Measurements from ENCODE around the gene DIP2A. TPM values are rescaled to one million over a fixed set of nuclear protein-coding genes. Genes with fewer than 3 reads are reported as not detected.

DIP2A gene
- total RNA-seq, 5 donors from 2014 or later (not counting 1 experiment from before 2014, with no cell fraction given): 113 to 132 (median 128) TPM

DNA sequence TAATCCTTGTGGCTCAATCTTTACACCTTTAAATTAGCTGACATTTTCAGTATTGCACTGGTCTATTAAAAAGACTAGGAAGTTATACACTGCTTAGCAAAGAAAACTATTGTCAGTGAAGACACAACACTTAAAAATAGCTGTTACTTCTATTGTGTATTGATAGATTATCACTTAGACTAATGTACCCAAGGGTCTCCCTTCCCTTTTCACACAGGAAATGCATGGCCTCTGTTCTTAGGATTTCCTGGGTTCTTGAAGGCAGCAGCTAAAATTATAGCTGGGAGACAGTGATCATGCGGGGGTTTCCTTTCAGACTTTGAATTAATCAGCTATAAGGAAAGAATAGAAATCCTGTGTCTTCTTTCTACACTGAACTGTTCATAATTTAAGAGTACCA is 12.8 kb downstream of the DIP2A start:
- DNase-seq (no peak), ATAC-seq (replicated peaks in 1 of 4) (no peak)
- Histone ChIP-seq H3K4me3 (ENCODE audit: control insufficient read depth in 1 of 2, extremely low read depth in 1 of 2, low read length in 1 of 2) (no peak overlapping the region), H3K27me3 (replicated peaks in 1 of 2; ENCODE audit: control insufficient read depth in 2 of 2, extremely low read depth in 1 of 2, insufficient read depth in 2 of 2, low read length in 1 of 2) (no peaks in the 10 kb centered on the region), H3K27ac (ENCODE audit: low read length) (no peak overlapping the region), H3K9me3 (no peaks in the 10 kb centered on the region), H3K36me3 (ENCODE audit: control insufficient read depth in 2 of 2, extremely low read depth in 1 of 2, insufficient read depth in 1 of 2, low read length in 1 of 2) (peaks cover 0 to 9% of the 10 kb centered on the region in 2 donors), H3K4me1 (ENCODE audit: control insufficient read depth in 1 of 2, extremely low read depth in 1 of 2, insufficient read depth in 2 of 2, low read length in 2 of 2) (peaks cover 9 to 17% of the 10 kb centered on the region in 2 experiments)
- H3K27me3 Mint-ChIP-seq: no peaks in the 10 kb centered on the region
- CTCF ChIA-PET: interaction anchor here in 1 of 2 donors (0.6 to 0.9 kb wide), 2 partner anchors 11 to 147 kb away, joined by 3 to 4 read pairs; no protein-coding TSS in a partner anchor
- peaks cover 22% of the 10 kb centered on the region for H3K36me3 Mint-ChIP-seq
- no CpG with 5 or more reads among the region's 1 CpG for WGBS (ENCODE audit: insufficient coverage)
- H3K27ac Mint-ChIP-seq: peak overlapping the region in 1 of 2 donors; percentile 32
- no peaks in the 10 kb centered on the region for H3K9me3 Mint-ChIP-seq
- H3K4me1 Mint-ChIP-seq: peaks cover 55 to 66% (median 57%) of the 10 kb centered on the region in 3 donors
- H3K4me3 Mint-ChIP-seq: peak overlapping the region in 1 of 3 donors; percentile 33
- POLR2A ChIA-PET: interaction anchor here (0.6 to 1.0 kb wide), 4 partner anchors 9 to 352 kb away, joined by 3 read pairs; no protein-coding TSS in a partner anchor

DNA sequence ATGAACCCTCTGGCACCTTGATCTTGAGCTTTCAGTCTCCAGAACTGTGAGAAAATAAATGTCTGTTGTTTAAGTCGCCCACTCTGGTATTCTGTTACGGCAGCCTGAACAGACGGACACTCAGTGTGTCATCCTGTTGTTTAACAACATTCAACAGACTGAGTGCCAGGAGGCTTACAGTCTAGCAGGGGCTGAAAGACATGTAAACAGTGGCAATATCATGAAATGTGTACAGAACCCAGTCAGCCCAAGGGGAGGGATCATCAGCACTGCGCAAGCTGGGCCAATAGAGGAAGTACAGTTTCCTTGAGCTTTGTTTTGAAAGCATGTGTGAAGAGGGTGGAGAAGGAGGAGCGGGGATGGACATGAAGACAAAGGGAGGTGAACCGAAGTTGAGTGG is 13.6 kb downstream of the DIP2A start:
- no peaks in the 10 kb centered on the region for H3K27me3 Mint-ChIP-seq
- ATAC-seq (replicated peaks in 1 of 4) (peak in 3 of 4 experiments; percentile 13 to 44 (median 44)), DNase-seq (peak in 2 of 35 experiments; percentile 1 to 11)
- peak overlapping the region in 1 of 2 donors; percentile 56 for H3K27ac Mint-ChIP-seq
- H3K4me3 ChIP-seq (ENCODE audit: control insufficient read depth in 1 of 2, extremely low read depth in 1 of 2, low read length in 1 of 2): no peak overlapping the region
- H3K9me3 Mint-ChIP-seq: no peaks in the 10 kb centered on the region
- ChIA-PET CTCF (interaction anchor here (0.6 kb wide), 2 partner anchors 147 to 173 kb away, joined by 4 to 5 read pairs; no protein-coding TSS in a partner anchor), POLR2A (interaction anchor here in 1 of 2 donors (1.0 kb wide), 1 partner anchor 10 kb away, joined by 3 read pairs; no protein-coding TSS in a partner anchor)
- peaks cover 9 to 17% of the 10 kb centered on the region in 2 experiments for H3K4me1 ChIP-seq (ENCODE audit: control insufficient read depth in 1 of 2, extremely low read depth in 1 of 2, insufficient read depth in 2 of 2, low read length in 2 of 2)
- H3K4me1 Mint-ChIP-seq: peaks cover 56 to 73% (median 59%) of the 10 kb centered on the region in 3 donors
- no peaks in the 10 kb centered on the region for H3K9me3 ChIP-seq
- peaks cover 26% of the 10 kb centered on the region for H3K36me3 Mint-ChIP-seq
- 96% methylated on average over 4 of the region's 6 CpGs for WGBS (ENCODE audit: insufficient coverage)
- H3K4me3 Mint-ChIP-seq: no peak overlapping the region
- H3K36me3 ChIP-seq (ENCODE audit: control insufficient read depth in 2 of 2, extremely low read depth in 1 of 2, insufficient read depth in 1 of 2, low read length in 1 of 2): peaks cover 4 to 7% of the 10 kb centered on the region in 2 donors
- no peak overlapping the region for H3K27ac ChIP-seq (ENCODE audit: low read length)
- no peaks in the 10 kb centered on the region for H3K27me3 ChIP-seq (replicated peaks in 1 of 2; ENCODE audit: control insufficient read depth in 2 of 2, extremely low read depth in 1 of 2, insufficient read depth in 2 of 2, low read length in 1 of 2)

DNA sequence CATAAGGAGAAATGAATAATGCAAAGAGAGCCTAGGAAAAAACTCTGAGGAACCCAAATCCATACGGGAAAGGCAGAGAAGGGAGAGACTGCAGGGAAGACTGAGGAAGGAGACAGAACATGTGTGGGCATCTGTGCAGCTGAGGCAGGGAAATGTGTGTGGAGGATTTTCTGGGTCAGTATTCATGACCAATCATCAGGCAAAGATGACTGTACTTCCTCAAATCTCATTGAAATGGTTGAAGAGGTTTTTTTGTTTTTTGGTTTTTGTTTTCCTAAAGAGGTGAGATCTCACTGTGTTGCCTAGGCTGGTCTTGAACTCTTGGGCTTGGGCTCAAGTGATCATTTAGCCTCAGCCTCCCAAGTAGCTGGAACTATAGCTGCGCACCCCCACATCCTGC is 15.7 kb downstream of the DIP2A start:
- no peak overlapping the region for H3K27ac ChIP-seq (ENCODE audit: low read length)
- no peak overlapping the region for H3K4me3 Mint-ChIP-seq
- no peaks in the 10 kb centered on the region for H3K9me3 ChIP-seq
- H3K27me3 ChIP-seq (replicated peaks in 1 of 2; ENCODE audit: control insufficient read depth in 2 of 2, extremely low read depth in 1 of 2, insufficient read depth in 2 of 2, low read length in 1 of 2): no peaks in the 10 kb centered on the region
- peaks cover 28% of the 10 kb centered on the region for H3K36me3 Mint-ChIP-seq
- H3K4me1 Mint-ChIP-seq: peaks cover 55 to 65% (median 57%) of the 10 kb centered on the region in 3 donors
- no peaks in the 10 kb centered on the region for H3K27me3 Mint-ChIP-seq
- ATAC-seq (replicated peaks in 1 of 4) (no peak), DNase-seq (no peak)
- H3K36me3 ChIP-seq (ENCODE audit: control insufficient read depth in 2 of 2, extremely low read depth in 1 of 2, insufficient read depth in 1 of 2, low read length in 1 of 2): peaks cover 4% of the 10 kb centered on the region in 2 donors
- H3K9me3 Mint-ChIP-seq: no peaks in the 10 kb centered on the region
- 92% methylated on average over 2 of the region's 2 CpGs for WGBS (ENCODE audit: insufficient coverage)
- ChIA-PET CTCF (no interaction called here), POLR2A (interaction anchor here in 1 of 2 donors (0.8 kb wide), 1 partner anchor 980 kb away, joined by 3 read pairs; no protein-coding TSS in a partner anchor)
- H3K27ac Mint-ChIP-seq: peak overlapping the region in 1 of 2 donors; percentile 65
- H3K4me1 ChIP-seq (ENCODE audit: control insufficient read depth in 1 of 2, extremely low read depth in 1 of 2, insufficient read depth in 2 of 2, low read length in 2 of 2): peaks cover 9 to 17% of the 10 kb centered on the region in 2 experiments
- H3K4me3 ChIP-seq (ENCODE audit: control insufficient read depth in 1 of 2, extremely low read depth in 1 of 2, low read length in 1 of 2): no peak overlapping the region

DNA sequence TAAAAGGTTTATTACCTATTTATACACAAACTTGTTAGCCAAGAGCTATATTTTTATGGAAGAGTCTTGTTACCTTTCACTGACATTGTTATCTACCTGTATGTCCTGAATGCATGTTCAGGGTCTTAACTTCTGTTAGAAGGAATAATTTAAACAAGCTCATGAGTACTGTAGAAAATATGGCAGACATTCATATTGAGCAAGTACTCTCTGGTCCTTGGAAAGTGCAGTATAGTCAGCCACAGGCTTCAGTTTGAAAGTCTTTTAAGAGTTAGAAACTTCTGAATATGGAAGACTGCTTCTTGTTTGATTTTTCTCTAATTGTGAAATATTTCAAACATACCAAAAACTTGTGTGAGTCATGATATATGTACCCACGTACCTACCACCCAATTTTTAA is 16.6 kb downstream of the DIP2A start:
- Histone ChIP-seq H3K27me3 (replicated peaks in 1 of 2; ENCODE audit: control insufficient read depth in 2 of 2, extremely low read depth in 1 of 2, insufficient read depth in 2 of 2, low read length in 1 of 2) (no peaks in the 10 kb centered on the region), H3K27ac (ENCODE audit: low read length) (no peak overlapping the region), H3K36me3 (ENCODE audit: control insufficient read depth in 2 of 2, extremely low read depth in 1 of 2, insufficient read depth in 1 of 2, low read length in 1 of 2) (peaks cover 4 to 7% of the 10 kb centered on the region in 2 donors), H3K9me3 (no peaks in the 10 kb centered on the region), H3K4me3 (ENCODE audit: control insufficient read depth in 1 of 2, extremely low read depth in 1 of 2, low read length in 1 of 2) (no peak overlapping the region), H3K4me1 (ENCODE audit: control insufficient read depth in 1 of 2, extremely low read depth in 1 of 2, insufficient read depth in 2 of 2, low read length in 2 of 2) (peaks cover 9 to 17% of the 10 kb centered on the region in 2 experiments)
- H3K4me1 Mint-ChIP-seq: peaks cover 51 to 59% (median 54%) of the 10 kb centered on the region in 3 donors
- peaks cover 29% of the 10 kb centered on the region for H3K36me3 Mint-ChIP-seq
- ChIA-PET CTCF (interaction anchor here in 1 of 2 donors (0.5 kb wide), 1 partner anchor 170 kb away, joined by 3 read pairs; no protein-coding TSS in a partner anchor), POLR2A (interaction anchor here in 1 of 2 donors (0.8 kb wide), 1 partner anchor 19 kb away, joined by 3 read pairs; no protein-coding TSS in a partner anchor)
- H3K27ac Mint-ChIP-seq: no peak overlapping the region
- H3K27me3 Mint-ChIP-seq: no peaks in the 10 kb centered on the region
- H3K4me3 Mint-ChIP-seq: no peak overlapping the region
- DNase-seq (no peak), ATAC-seq (replicated peaks in 1 of 4) (no peak)
- WGBS (ENCODE audit: insufficient coverage): no CpG with 5 or more reads among the region's 1 CpG
- H3K9me3 Mint-ChIP-seq: no peaks in the 10 kb centered on the region

DNA sequence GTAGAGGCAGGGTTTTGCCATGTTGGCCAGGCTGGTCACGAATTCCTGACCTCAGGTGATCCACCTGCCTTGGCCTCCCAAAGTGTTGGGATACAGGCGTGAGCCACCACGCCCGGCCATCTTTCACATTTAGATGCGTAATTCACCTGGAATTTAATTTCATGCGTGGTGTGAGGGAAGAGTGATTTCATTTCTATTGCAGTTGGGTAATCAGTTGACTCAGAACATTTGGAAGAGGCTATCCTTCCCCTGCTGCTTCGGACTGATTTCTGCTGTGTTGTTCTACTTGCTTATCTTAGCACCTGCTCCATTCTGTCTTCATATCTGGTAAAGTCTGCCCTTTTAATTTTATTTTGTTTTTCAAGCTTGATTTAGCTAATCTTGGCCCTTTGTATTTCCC is 19.1 kb downstream of the DIP2A start:
- Mint-ChIP-seq H3K27ac (no peak overlapping the region), H3K36me3 (peaks cover 33% of the 10 kb centered on the region), H3K4me1 (peaks cover 47 to 58% (median 51%) of the 10 kb centered on the region in 3 donors), H3K27me3 (no peaks in the 10 kb centered on the region), H3K4me3 (no peak overlapping the region), H3K9me3 (no peaks in the 10 kb centered on the region)
- no peak overlapping the region for H3K4me3 ChIP-seq (ENCODE audit: control insufficient read depth in 1 of 2, extremely low read depth in 1 of 2, low read length in 1 of 2)
- H3K4me1 ChIP-seq (ENCODE audit: control insufficient read depth in 1 of 2, extremely low read depth in 1 of 2, insufficient read depth in 2 of 2, low read length in 2 of 2): peaks cover 5 to 8% of the 10 kb centered on the region in 2 experiments
- ATAC-seq (replicated peaks in 1 of 4) (no peak), DNase-seq (no peak)
- no peak overlapping the region for H3K27ac ChIP-seq (ENCODE audit: low read length)
- ChIA-PET POLR2A (no interaction called here), CTCF (interaction anchor here in 1 of 2 donors (1.3 kb wide), 1 partner anchor 9 kb away, joined by 5 read pairs; no protein-coding TSS in a partner anchor)
- H3K36me3 ChIP-seq (ENCODE audit: control insufficient read depth in 2 of 2, extremely low read depth in 1 of 2, insufficient read depth in 1 of 2, low read length in 1 of 2): peaks cover 4 to 16% of the 10 kb centered on the region in 2 donors
- no peaks in the 10 kb centered on the region for H3K27me3 ChIP-seq (replicated peaks in 1 of 2; ENCODE audit: control insufficient read depth in 2 of 2, extremely low read depth in 1 of 2, insufficient read depth in 2 of 2, low read length in 1 of 2)
- no peaks in the 10 kb centered on the region for H3K9me3 ChIP-seq
- 100% methylated on average over 6 of the region's 7 CpGs for WGBS (ENCODE audit: insufficient coverage)

DNA sequence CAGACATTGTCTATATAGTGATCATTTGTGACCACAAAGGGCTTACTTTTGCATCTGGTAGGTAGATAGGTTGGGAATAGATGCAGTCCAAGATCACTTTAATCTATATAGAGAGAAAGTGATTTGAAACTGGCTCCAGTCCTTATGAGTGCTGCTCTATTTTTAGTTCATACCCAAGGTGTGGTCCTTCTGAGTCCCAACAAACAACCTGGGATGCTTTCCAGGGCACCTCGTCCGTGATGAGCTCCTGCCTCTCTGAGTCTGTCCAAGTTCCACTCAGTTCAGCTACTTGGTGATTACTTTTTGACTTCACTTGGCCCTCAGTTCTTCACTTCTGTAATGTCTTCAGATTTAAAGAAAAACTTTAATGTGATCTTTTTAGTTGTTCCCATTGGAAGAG is 20.2 kb downstream of the DIP2A start:
- H3K36me3 ChIP-seq (ENCODE audit: control insufficient read depth in 2 of 2, extremely low read depth in 1 of 2, insufficient read depth in 1 of 2, low read length in 1 of 2): peaks cover 4 to 16% of the 10 kb centered on the region in 2 donors
- Mint-ChIP-seq H3K27me3 (no peaks in the 10 kb centered on the region), H3K9me3 (no peaks in the 10 kb centered on the region), H3K36me3 (peaks cover 33% of the 10 kb centered on the region), H3K27ac (no peak overlapping the region), H3K4me1 (peaks cover 53 to 61% (median 56%) of the 10 kb centered on the region in 3 donors), H3K4me3 (no peak overlapping the region)
- WGBS (ENCODE audit: insufficient coverage): 93% methylated on average over 2 of the region's 2 CpGs
- DNase-seq (no peak), ATAC-seq (replicated peaks in 1 of 4) (no peak)
- no peak overlapping the region for H3K4me3 ChIP-seq (ENCODE audit: control insufficient read depth in 1 of 2, extremely low read depth in 1 of 2, low read length in 1 of 2)
- peaks cover 4 to 15% of the 10 kb centered on the region in 2 experiments for H3K4me1 ChIP-seq (ENCODE audit: control insufficient read depth in 1 of 2, extremely low read depth in 1 of 2, insufficient read depth in 2 of 2, low read length in 2 of 2)
- no peaks in the 10 kb centered on the region for H3K9me3 ChIP-seq
- H3K27ac ChIP-seq (ENCODE audit: low read length): no peak overlapping the region
- no peaks in the 10 kb centered on the region for H3K27me3 ChIP-seq (replicated peaks in 1 of 2; ENCODE audit: control insufficient read depth in 2 of 2, extremely low read depth in 1 of 2, insufficient read depth in 2 of 2, low read length in 1 of 2)
- CTCF ChIA-PET: interaction anchor here in 1 of 2 donors (1.0 to 1.3 kb wide), 2 partner anchors 10 to 46 kb away, joined by 3 to 5 read pairs; no protein-coding TSS in a partner anchor
- POLR2A ChIA-PET: no interaction called here

Measured in T-cell (primary cell).